K562 (cell line): ENCODE data around the gene ZNF343. TPM values are rescaled to one million over a fixed set of nuclear protein-coding genes. Genes with fewer than 3 reads are reported as not detected.

ENCODE experiments used
- ATAC-seq: fragments of 200-7000 bp; cut with Tn5 transposase; 3 replicates; pipeline ENCODE4 v1.9.1; 2020; ENCODE audit warnings: moderate library complexity
- BruUV-seq: library from RNA; stranded (reverse); fragments of 400-500 nt; replicated peaks from 2 replicates; lab custom pipeline; 2021; lab: Mats Ljungman, UMichigan
- CTCF ChIA-PET: fragments of 300-600 bp; formaldehyde crosslinking; extraction: SDS; loops from one replicate; lab custom pipeline; 2021; ENCODE audit warnings: low intra/inter-chr PET ratio; lab: Yijun Ruan, JAX
- POLR2A ChIA-PET: fragments of 300-600, 350-650 bp; sonication (Branson Sonifier 250); formaldehyde crosslinking; extraction: SDS; loops from one replicate; lab custom pipeline; 2021; ENCODE audit warnings: antibody characterized with exemption, inconsistent platforms; lab: Yijun Ruan, JAX
- DNase-seq, 4 experiments: peaks; one replicate each; pipeline versions ENCODE4 v3.0.0 to v3.0.0-alpha.2; 2011 to 2018; ENCODE audit warnings: low spot score in 3 of 4, mixed read lengths in 3 of 4; ENCODE audit errors: extremely low read depth in 1 of 4
- FAIRE-seq: peaks from 2 replicates; lab custom pipeline; 2011; peaks lifted over from hg19 to GRCh38; lab: Jason Lieb, UNC
- H2AFZ ChIP-seq: 2 replicates; pipeline ENCODE4 v1.6.0; 2011; ENCODE audit warnings: low read depth, low read length, control low read depth, inconsistent platforms
- H3K27ac ChIP-seq: fragments of 200-600 bp; 3 replicates; pipeline ENCODE4 v1.8.0; 2011; ENCODE audit warnings: low read depth, mild to moderate bottlenecking, control low read depth, inconsistent platforms, low read length, moderate library complexity, mixed read lengths; ENCODE audit errors: extremely low read depth
- H3K27me3 ChIP-seq, 2 experiments: fragments of 300-600 bp in 1 of 2; 2 replicates in 1 of 2; 3 replicates in 1 of 2; pipeline versions ENCODE4 v1.6.0 to v1.8.0; 2011; ENCODE audit warnings: inconsistent platforms in 2 of 2, low read length in 2 of 2, mild to moderate bottlenecking in 1 of 2, mixed read lengths in 1 of 2, moderate library complexity in 1 of 2; ENCODE audit not compliant: control insufficient read depth in 2 of 2, insufficient read depth in 2 of 2
- H3K36me3 ChIP-seq: fragments of 300-600 bp; 3 replicates; pipeline ENCODE4 v1.8.0; 2011; ENCODE audit warnings: mild to moderate bottlenecking, low read length, inconsistent platforms; ENCODE audit not compliant: control insufficient read depth, insufficient read depth
- H3K4me1 ChIP-seq, 2 experiments: fragments of 200-600 bp in 1 of 2; replicated peaks in 1 of 2; 2 replicates in 1 of 2; 3 replicates in 1 of 2; pipeline versions ENCODE4 v1.5.1 to v1.8.0; 2011; ENCODE audit warnings: inconsistent platforms in 2 of 2, low read length in 2 of 2, mild to moderate bottlenecking in 1 of 2, mixed read lengths in 1 of 2, moderate library complexity in 1 of 2; ENCODE audit not compliant: control insufficient read depth in 2 of 2, insufficient read depth in 2 of 2
- H3K4me2 ChIP-seq: 2 replicates; pipeline ENCODE4 v1.6.1; 2011; ENCODE audit warnings: low read length, control low read depth, inconsistent platforms, mixed read lengths; ENCODE audit not compliant: insufficient read depth
- H3K4me3 ChIP-seq: fragments of 200-600 bp; sonication (generic), shearing (Covaris generic); 2 replicates; pipeline ENCODE4 v1.5.1; 2016; ENCODE audit warnings: control low read depth, inconsistent platforms
- H3K79me2 ChIP-seq: fragments of 200-600 bp; 3 replicates; pipeline ENCODE4 v1.8.0; 2011; ENCODE audit warnings: low read length, inconsistent platforms; ENCODE audit not compliant: control insufficient read depth, insufficient read depth
- H3K9ac ChIP-seq, 2 experiments: 2 replicates each; pipeline versions ENCODE4 v1.6.0 to v1.6.1; 2011; ENCODE audit warnings: low read depth in 2 of 2, low read length in 2 of 2, control low read depth in 1 of 2, inconsistent platforms in 1 of 2, mild to moderate bottlenecking in 1 of 2, mixed read lengths in 1 of 2; ENCODE audit not compliant: insufficient read depth in 1 of 2
- H3K9me1 ChIP-seq: one replicate; pipeline ENCODE4 v1.6.0; 2011; ENCODE audit warnings: inconsistent platforms, mild to moderate bottlenecking, low read length, moderate library complexity; ENCODE audit not compliant: control insufficient read depth, insufficient read depth
- H3K9me3 ChIP-seq: replicated peaks from 2 replicates; pipeline ENCODE4 v1.5.1; 2011; ENCODE audit warnings: low read depth, low read length, inconsistent platforms; ENCODE audit not compliant: control insufficient read depth, insufficient read depth
- H4K20me1 ChIP-seq: replicated peaks from 2 replicates; pipeline ENCODE4 v1.6.1; 2011; ENCODE audit warnings: low read length, inconsistent platforms, mixed read lengths; ENCODE audit not compliant: control insufficient read depth, insufficient read depth
- BRD4 ChIP-seq: fragments of 200-600 bp; sonication (generic); IDR thresholded peaks from 2 replicates; pipeline ENCODE4 v1.6.1; 2017; ENCODE audit warnings: inconsistent platforms
- KAT2B ChIP-seq: IDR thresholded peaks from one replicate; pipeline ENCODE4 v1.6.1; 2012; ENCODE audit warnings: low read depth, mild to moderate bottlenecking, control low read depth, inconsistent platforms, low read length, moderate library complexity
- KHSRP ChIP-seq: fragments of 450-650 bp; IDR thresholded peaks from 2 replicates; pipeline ENCODE4 v1.6.1; 2017
- NCOA4 ChIP-seq: fragments of 450-650 bp; IDR thresholded peaks from 2 replicates; pipeline ENCODE4 v1.6.1; 2018; ENCODE audit warnings: mild to moderate bottlenecking; ENCODE audit not compliant: partially characterized antibody
- NCOA6 ChIP-seq: fragments of 450-650 bp; IDR thresholded peaks from 2 replicates; pipeline ENCODE4 v1.6.1; 2017; ENCODE audit warnings: mild to moderate bottlenecking
- POLR2G ChIP-seq: fragments of 200-400 bp; formaldehyde crosslinking; IDR thresholded peaks from 2 replicates; pipeline ENCODE4 v1.6.1; 2017; ENCODE audit warnings: low read depth, mild to moderate bottlenecking, antibody characterized with exemption, low read length, moderate library complexity
- SIN3B ChIP-seq: fragments of 450-650 bp; IDR thresholded peaks from 2 replicates; pipeline ENCODE4 v1.6.1; 2017; ENCODE audit warnings: low read depth, mild to moderate bottlenecking, moderate library complexity
- SMARCE1 ChIP-seq: fragments of 450-650 bp; IDR thresholded peaks from 2 replicates; pipeline ENCODE4 v1.7.1; 2016; ENCODE audit warnings: mild to moderate bottlenecking
- ZBTB9 ChIP-seq: fragments of 450-650 bp; formaldehyde crosslinking; IDR thresholded peaks from 2 replicates; pipeline ENCODE4 v1.4.0; 2020; ENCODE audit warnings: mild to moderate bottlenecking, moderate library complexity
- ZNF707 ChIP-seq: fragments of 250-450 bp; sonication (Bioruptor Pico); conservative IDR thresholded peaks from 2 replicates; pipeline ENCODE4 v1.8.0; 2022; ENCODE audit warnings: inconsistent platforms, mild to moderate bottlenecking, moderate library complexity
- WGBS: fragments of 100-300 bp; shearing (Covaris generic); methylation state at CpG from one replicate; pipeline ENCODE4 v1.1.6; 2016; ENCODE audit warnings: low coverage, mixed read lengths; ENCODE audit not compliant: insufficient coverage; ENCODE audit errors: missing lambda C conversion rate; 5-methylcytosine and 5-hydroxymethylcytosine counted together
- in situ Hi-C: fragments of 300-500 bp; cut with MboI; formaldehyde crosslinking; loops from 4 replicates; pipeline ENCODE4 v1.15.0; 2018; ENCODE audit warnings: inconsistent platforms, mixed read lengths
- intact Hi-C: fragments of 100-400 bp; cut with micrococcal nuclease; formaldehyde crosslinking; loops from 2 replicates; pipeline ENCODE4 v1.14.2; 2022
- polyA plus RNA-seq, 8 experiments: library from polyadenylated mRNA; depleted of rRNA in 4 of 8; stranded (reverse) in 5 of 8; unstranded in 3 of 8; fragments of >200 nt; fragmentation: Nextera tagmentation in 2 of 8; fragmentation: Illumina TruSeq in 1 of 8; extraction: Ambion mirVana in 2 of 8; extraction: Trizol in 1 of 8; gene quantifications; 2 replicates each; pipeline versions ENCODE4 v1.2.1 to v1.2.3, GENCODE V29; 2011 to 2014; ENCODE audit warnings: inconsistent platforms in 1 of 8, missing spikeins in 1 of 8
- total RNA-seq, 7 experiments: library from RNA; depleted of rRNA in 6 of 7; stranded (reverse); fragments of >200 nt in 6 of 7; fragmentation: Illumina TruSeq in 2 of 7; extraction: Trizol in 2 of 7; gene quantifications; 2 replicates each; pipeline versions ENCODE4 v1.2.1 to v1.2.3, GENCODE V29; 2011 to 2021; ENCODE audit warnings: low replicate concordance in 1 of 7
- TF ChIP-seq, protein P1 (sequence below): sonication (generic); formaldehyde crosslinking; IDR thresholded peaks from 2 replicates; pipeline ENCODE4 v1.8.0; 2022; ENCODE audit warnings: missing genetic modification reagents, mild to moderate bottlenecking, borderline replicate concordance

ZNF343 gene
- total and polyA plus RNA-seq, 9 of the 15 experiments (the other 6 are each of a cell fraction or from before 2014, with no cell fraction given), result 1.4 to 9.8 (median 6.4) TPM

GRCh38 chr20:2533118-2533517, 24.4 kb upstream of the ZNF343 start:
- no peaks in the 10 kb centered on the region for H3K79me2 ChIP-seq
- H3K4me3 ChIP-seq, result no peak overlapping the region
- TF ChIP-seq KHSRP (no peak), BRD4 (no peak), KAT2B (no peak), NCOA4 (no peak), NCOA6 (no peak), POLR2G (no peak), ZNF707 (CRISPR knock-in tag) (no peak), ZBTB9 (CRISPR knock-in tag) (no peak), SMARCE1 (no peak), SIN3B (no peak)
- TF ChIP-seq, protein P1, sequence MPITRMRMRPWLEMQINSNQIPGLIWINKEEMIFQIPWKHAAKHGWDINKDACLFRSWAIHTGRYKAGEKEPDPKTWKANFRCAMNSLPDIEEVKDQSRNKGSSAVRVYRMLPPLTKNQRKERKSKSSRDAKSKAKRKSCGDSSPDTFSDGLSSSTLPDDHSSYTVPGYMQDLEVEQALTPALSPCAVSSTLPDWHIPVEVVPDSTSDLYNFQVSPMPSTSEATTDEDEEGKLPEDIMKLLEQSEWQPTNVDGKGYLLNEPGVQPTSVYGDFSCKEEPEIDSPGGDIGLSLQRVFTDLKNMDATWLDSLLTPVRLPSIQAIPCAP, result no peak
- H3K9me3 ChIP-seq, result no peaks in the 10 kb centered on the region
- intact Hi-C loops, result no loop called here
- FAIRE-seq (no peak), DNase-seq (no peak), ATAC-seq (no peak)
- POLR2A ChIA-PET, result no interaction called here
- no TSS peak for BruUV-seq
- H3K27me3 ChIP-seq, result peaks cover 8 to 21% of the 10 kb centered on the region in 2 experiments; a peak in 3 of 5 replicates
- H3K9me1 ChIP-seq, result no peaks in the 10 kb centered on the region
- no peaks in the 10 kb centered on the region for H4K20me1 ChIP-seq
- H3K4me2 ChIP-seq, result no peak overlapping the region
- in situ Hi-C loops, result no loop called here
- H3K27ac ChIP-seq, result no peak overlapping the region
- no peak overlapping the region for H3K9ac ChIP-seq
- CTCF ChIA-PET, result no interaction called here
- no peaks in the 10 kb centered on the region for H3K36me3 ChIP-seq
- 38% methylated on average over 8 of the region's 8 CpGs for WGBS
- peaks cover 8 to 10% of the 10 kb centered on the region in 2 experiments; a peak in 4 of 5 replicates for H3K4me1 ChIP-seq
- no peak overlapping the region for H2AFZ ChIP-seq
